A204.1 (cell line): ENCODE measurements around the gene TYROBP.
"Not testable (repeated sequence)": the region's sequence is repeated elsewhere in the genome, so short reads cannot be mapped to it uniquely, and the experiment has no call there.

Experiments used
- FAIRE-seq: peaks from 2 replicates; lab custom pipeline; 2012; peaks lifted over from hg19 to GRCh38; lab: Jason Lieb, UNC

The TYROBP gene

DNA sequence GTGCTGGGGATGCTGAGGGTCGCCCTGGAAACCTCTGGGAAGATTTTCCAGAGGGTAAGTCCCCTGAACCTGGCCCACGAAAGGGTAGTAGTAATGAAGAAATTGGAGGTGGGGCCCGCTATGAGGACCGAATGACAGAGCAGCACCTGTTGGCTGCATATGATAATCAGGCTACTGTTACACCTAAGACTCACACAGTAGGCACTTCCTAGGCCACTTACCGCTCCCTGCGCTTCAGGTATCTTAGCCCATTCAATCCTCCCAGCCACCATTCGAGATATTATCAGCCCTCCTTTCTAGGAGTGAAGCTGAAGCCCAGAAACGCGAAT, 23.7 kb upstream of the TYROBP start:
- no peak for FAIRE-seq

GRCh38 chr19:35931161-35931873, 23.2 kb upstream of the TYROBP start:
- FAIRE-seq, result peak; percentile 97

- no peak for FAIRE-seq
These were observed 21.8 kb upstream of the TYROBP start for GRCh38 chr19:35929876-35930275.

DNA sequence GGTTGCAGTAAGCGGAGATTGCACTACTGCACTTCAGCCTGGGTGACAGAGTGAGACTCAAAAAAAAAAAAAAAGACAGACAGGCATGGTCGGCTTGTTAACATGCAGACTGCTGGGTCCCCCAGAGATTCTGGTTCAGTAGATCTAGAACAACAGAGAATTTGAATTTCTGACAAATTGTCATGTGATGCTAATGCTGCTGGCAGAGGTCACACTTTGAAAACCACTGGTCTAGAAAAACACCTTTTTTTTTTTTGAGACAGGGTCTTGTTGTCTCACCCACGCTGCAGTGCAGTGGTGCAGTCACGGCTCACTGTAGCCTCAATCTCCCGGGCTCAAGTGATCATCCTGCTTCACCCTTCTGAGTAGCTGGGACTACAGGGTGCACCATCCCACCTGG, 20.4 kb upstream of the TYROBP start:
- no peak for FAIRE-seq

GRCh38 chr19:35925501-35925900, 17.4 kb upstream of the TYROBP start:
- no peak for FAIRE-seq

GRCh38 chr19:35921012-35921411, 12.9 kb upstream of the TYROBP start:
- FAIRE-seq, result no peak

- no peak for FAIRE-seq
These were observed 11.2 kb upstream of the TYROBP start for GRCh38 chr19:35919306-35919705.

GRCh38 chr19:35915443-35915842, 7.3 kb upstream of the TYROBP start:
- no peak for FAIRE-seq

DNA sequence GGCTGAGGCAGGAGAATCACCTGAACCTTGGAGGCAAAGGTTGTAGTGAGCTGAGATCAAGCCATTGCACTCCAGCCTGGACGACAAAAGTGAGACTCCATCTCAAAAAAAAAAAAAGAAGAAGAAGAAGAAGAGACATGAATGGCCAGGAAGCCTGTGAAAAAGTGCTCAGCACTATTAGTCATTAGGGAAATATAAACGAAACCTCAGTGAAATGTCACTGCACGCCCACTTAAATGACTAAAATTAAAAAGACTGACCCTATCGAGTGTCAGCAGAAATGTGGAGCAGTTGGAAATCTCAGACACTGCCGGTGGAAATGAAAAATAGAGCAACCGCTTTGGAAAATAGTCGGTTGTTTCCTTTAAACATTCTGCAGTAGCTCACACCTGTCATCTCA, 5.5 kb upstream of the TYROBP start:
- no peak for FAIRE-seq

- no peak for FAIRE-seq
These were observed 3.7 kb upstream of the TYROBP start for GRCh38 chr19:35911790-35912189.

DNA sequence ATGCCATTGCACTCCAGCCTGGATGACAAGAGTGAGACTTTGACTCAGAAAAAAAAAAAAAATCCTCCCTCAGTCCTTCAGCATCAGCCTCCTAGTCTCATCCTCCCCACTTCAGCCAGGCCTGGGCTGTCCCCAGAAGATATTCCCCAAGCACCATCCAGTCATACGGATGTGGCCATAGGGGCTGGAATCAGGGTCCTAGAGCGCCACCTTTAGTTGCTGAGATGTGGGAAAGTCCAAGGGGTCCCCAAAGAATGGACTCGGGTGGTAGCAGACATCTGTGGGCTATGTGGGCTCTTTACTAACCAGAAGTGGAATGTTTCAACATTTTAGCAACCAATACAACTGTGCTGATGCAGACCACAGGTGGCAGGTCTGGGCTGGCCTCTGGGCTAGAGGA, 3.1 kb upstream of the TYROBP start:
- FAIRE-seq, result no peak

DNA sequence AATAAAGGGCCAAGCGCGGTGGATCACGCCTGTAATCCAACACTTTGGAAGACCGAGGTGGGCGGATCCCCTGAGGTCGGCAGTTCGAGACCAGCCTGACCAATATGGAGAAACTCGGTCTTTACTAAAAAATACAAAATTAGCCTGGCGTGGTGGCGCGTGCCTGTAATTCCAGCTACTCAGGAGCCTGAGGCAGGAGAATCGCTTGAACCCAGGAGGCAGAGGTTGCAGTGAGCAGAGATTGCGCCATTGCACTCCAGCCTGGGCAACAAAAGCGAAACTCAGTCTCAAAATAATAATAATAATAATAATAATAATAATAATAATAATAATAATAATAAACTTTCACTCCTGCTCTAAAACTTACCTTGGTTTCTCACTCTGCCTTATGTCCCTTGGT, 2.3 kb upstream of the TYROBP start:
- FAIRE-seq, result not testable (repeated sequence)

DNA sequence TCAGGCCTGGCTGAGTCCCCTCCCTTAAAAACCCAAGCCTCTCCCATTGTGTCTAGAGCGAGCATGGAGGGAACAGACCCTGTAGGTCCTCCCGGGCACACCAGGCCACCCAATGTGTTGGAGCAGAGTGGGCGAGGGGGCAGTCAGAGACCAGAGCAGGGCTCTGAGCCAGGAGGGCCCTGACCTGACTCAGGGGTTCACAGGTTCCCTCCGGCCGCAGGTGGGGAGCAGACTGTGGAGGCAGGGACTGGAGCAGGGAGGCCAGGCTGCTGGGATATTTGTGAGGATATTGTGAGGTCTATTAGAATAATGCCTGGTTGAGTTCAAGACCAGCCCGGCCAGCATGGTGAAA, 1.6 kb upstream of the TYROBP start:
- no peak for FAIRE-seq

- FAIRE-seq, result no peak
These were observed 1.0 kb upstream of the TYROBP start for GRCh38 chr19:35908973-35909683.

DNA sequence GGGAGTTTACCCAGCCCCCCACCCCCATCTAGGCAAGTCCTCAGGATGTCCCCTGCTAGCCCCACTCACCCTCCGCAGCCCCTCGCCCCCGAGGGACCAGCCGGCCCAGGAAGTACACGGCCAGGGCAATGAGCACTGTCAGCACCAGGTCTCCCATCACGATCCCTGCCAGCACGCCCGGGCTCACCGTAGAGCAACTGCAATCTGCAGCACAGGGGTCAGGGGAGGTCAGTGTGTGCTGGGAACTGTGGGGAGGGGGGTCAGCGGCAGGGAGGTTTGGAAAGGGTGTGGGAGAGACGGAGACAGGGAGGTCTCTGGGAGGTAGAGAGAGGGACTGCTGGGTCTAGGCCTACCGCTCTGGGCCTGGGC, 734 bp downstream of the TYROBP start:
- no peak for FAIRE-seq

DNA sequence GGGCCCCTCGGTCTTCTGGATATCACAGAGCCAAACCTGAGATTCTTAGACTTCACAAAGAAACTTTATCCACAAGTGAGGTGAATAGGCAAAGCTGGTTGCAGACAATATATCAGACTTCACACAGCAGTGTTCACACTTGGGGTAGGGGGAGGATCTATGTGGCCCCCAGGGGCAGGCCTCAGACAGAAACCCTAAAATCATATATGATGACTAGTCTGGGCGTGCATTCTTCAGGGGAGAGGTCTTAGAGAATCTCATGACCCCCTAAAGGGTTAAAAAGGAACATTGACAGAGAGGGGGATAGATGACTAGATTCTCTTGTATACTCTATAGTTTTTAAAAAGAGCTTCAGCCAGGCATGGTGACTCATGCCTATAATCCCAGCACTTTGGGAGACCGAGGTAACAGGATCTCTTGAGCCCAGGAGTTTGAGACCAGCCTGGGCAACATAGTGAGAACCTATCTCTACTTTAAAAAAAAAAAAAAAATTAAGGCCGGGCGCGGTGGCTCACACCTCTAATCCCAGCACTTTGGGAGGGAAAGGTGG, 2.8 kb downstream of the TYROBP start:
- no peak for FAIRE-seq

GRCh38 chr19:35904311-35905068, 3.6 kb downstream of the TYROBP start:
- FAIRE-seq, result no peak

GRCh38 chr19:35903550-35904179, 4.4 kb downstream of the TYROBP start:
- no peak for FAIRE-seq

DNA sequence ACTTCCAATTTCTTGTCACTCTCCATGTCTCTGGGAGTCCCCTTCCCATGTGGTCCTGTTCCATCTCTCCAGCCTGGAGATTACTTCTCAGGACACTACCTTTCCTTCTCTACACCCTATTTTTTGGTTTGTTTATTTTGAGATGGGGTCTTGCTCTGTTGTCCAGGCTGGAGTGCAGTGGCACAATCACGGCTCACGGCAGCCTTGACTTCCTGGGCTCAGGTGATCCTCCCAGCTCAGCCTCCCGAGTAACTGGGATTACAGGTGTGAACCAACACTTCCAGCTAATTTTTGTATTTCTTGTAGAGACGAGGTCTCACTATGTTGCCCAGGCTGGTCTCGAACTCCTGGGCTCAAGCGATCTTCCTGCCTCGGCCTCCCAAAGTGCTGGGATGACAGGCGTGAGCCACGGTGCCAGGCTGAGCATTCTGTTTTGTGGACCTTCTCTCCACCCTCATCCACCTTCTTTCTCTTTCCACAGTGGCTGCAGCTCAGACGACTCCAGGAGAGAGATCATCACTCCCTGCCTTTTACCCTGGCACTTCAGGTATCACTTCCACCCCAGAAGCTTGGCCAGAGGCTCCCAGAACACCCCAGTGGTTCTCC, 5.1 kb downstream of the TYROBP start:
- FAIRE-seq, result no peak

DNA sequence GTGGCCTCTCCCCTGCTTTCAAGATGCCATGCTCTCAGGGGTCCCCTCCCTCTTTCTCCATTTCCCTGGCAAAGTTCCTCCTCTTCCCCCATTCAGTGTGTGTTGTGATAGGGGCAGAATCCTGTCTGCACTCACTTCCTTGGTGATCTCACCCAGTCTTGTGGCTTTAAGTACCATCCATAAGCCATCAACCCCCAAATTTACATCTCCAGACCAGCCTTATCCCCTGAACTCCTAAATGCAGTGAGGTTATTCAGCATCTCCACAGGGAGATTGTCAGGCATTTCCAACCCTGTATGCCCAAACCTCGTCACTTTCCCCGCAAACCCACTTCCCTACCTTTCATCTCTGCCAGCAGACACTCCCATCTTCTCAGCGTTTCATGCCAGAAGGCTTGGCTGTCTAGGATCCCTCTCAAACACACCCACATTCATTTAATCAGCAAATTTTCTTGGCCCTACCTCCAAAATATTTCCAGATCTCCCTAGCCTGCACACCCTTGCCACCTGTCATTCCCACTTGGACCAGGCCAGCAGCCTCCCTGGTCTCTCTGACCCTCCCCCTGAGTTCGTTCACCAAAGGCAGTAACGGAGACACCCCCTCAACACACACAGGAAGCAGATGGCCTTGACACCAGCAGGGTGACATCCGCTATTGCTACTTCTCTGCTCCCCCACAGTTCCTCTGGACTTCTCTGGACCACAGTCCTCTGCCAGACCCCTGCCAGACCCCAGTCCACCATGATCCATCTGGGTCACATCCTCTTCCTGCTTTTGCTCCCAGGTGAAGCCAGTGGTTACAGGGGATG, 6.0 kb downstream of the TYROBP start, which contains the start of gene HCST:
Gene HCST, plus strand, starts transcription at position 676 of the 808 bp plus-strand sequence. Its CDS starts 65 bp downstream, at position 741.
- FAIRE-seq, result no peak

- FAIRE-seq, result no peak
These were observed 6.9 kb downstream of the TYROBP start for GRCh38 chr19:35901055-35901644.
